RWPE2 (cell line): ENCODE results near the gene TMEM176B.

Experiments
- ATAC-seq: fragments of 200-7000 bp; cut with Tn5 transposase; 3 replicates; pipeline ENCODE4 v1.9.1; 2021; ENCODE audit warnings: low read depth
- DNase-seq: peaks from one replicate; pipeline ENCODE4 v3.0.0-alpha.2; 2020; ENCODE audit warnings: low spot score
- H3K27ac ChIP-seq: fragments of 450-650 bp; 2 replicates; pipeline ENCODE4 v1.5.1; 2017; ENCODE audit warnings: mild to moderate bottlenecking; ENCODE audit not compliant: poor library complexity, severe bottlenecking
- H3K27me3 ChIP-seq: fragments of 250-450 bp; sonication (Bioruptor Pico); 2 replicates; pipeline ENCODE4 v1.5.1; 2021; ENCODE audit warnings: mild to moderate bottlenecking, moderate library complexity; ENCODE audit not compliant: insufficient read depth, poor library complexity, severe bottlenecking
- H3K36me3 ChIP-seq: fragments of 250-450 bp; sonication (Bioruptor Pico); 2 replicates; pipeline ENCODE4 v1.5.1; 2020; ENCODE audit warnings: low read depth, mild to moderate bottlenecking, moderate library complexity
- H3K4me1 ChIP-seq: fragments of 250-450 bp; sonication (Bioruptor Pico); 2 replicates; pipeline ENCODE4 v1.5.1; 2021; ENCODE audit warnings: mild to moderate bottlenecking, moderate library complexity; ENCODE audit not compliant: insufficient read depth, poor library complexity, severe bottlenecking
- H3K4me3 ChIP-seq: fragments of 250-450 bp; sonication (Bioruptor Pico); 2 replicates; pipeline ENCODE4 v1.5.1; 2021; ENCODE audit warnings: mild to moderate bottlenecking, moderate library complexity; ENCODE audit not compliant: severe bottlenecking
- H3K9me3 ChIP-seq: fragments of 250-450 bp; sonication (Bioruptor Pico); 2 replicates; pipeline ENCODE4 v1.5.1; 2021; ENCODE audit warnings: mild to moderate bottlenecking, moderate library complexity; ENCODE audit not compliant: severe bottlenecking
- CTCF ChIP-seq: fragments of 450-650 bp; IDR thresholded peaks from one replicate; pipeline ENCODE4 v1.5.1; 2017; ENCODE audit warnings: mild to moderate bottlenecking, moderate library complexity; ENCODE audit not compliant: poor library complexity, severe bottlenecking

Gene TMEM176B

DNA sequence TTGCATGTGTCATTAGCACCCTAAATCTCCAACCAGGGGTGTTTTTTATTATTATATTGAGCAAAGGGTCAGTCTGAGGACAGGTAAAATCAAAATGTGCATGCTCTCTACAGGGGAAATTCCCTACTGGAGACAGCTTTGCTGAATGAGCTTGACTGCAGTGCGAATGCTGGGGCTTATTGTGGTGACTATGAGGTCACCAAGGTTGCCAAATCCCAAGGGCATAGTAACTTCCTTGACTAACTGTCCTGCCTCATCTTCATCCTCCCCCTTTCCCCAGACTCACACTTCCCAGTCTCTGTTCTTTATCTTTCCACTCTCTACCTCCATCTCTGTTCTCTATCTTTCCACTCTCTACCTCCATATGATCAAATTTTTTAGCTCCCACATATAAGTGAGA, 29.3 kb upstream of the TMEM176B start:
- Histone ChIP-seq H3K36me3 (no peaks in the 10 kb centered on the region), H3K27ac (no peak overlapping the region), H3K4me1 (no peaks in the 10 kb centered on the region), H3K4me3 (no peak overlapping the region), H3K27me3 (peaks cover 8% of the 10 kb centered on the region), H3K9me3 (no peaks in the 10 kb centered on the region)
- no peak for ATAC-seq
- TF ChIP-seq CTCF = no peak
- no peak for DNase-seq

- Histone ChIP-seq H3K27me3 (peaks cover 4% of the 10 kb centered on the region), H3K4me3 (no peak overlapping the region), H3K36me3 (no peaks in the 10 kb centered on the region), H3K27ac (no peak overlapping the region), H3K4me1 (no peaks in the 10 kb centered on the region), H3K9me3 (no peaks in the 10 kb centered on the region)
- no peak for DNase-seq
- TF ChIP-seq CTCF = no peak
- ATAC-seq = no peak
Measured at GRCh38 chr7:150828384-150828783, 28.2 kb upstream of the TMEM176B start.

DNA sequence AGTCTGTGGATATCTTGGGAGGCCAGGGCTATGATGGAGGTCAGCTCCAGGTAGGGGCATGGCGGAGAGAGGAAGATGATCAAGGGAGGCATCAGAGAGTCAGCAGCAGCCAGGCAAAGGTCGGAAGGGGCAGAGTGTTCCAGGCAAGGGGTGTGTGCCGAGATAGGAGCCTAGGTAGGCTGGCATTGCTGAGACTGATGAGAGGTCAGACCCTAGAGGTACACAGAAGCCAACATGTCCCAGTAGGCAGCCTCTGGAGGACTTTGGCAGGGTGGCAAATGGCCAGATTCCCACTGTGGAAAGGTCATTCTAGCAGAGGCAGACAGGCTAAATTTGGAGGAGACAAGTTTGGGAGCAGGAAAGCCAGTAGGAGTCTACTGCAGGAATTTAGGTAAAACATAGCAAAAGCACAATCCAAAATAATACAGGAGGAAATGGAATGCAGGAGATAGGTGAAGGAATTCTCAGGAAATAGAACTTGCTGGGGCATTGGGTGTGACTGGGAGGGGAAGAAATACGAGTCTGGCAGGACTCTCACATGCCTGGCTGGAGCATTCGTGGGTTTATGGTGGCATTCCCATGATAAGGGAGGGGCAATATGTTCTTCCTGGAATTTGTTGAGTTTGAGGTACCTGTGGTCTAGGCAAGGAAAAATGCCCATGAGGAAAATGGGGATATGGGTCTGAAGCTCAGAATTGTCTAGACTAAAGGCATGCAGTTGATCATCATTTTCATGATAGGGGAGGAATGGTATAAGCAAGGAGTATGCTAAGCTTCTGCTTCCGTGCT, 26.1 kb upstream of the TMEM176B start:
- TF ChIP-seq CTCF = no peak
- no peak overlapping the region for H3K4me3 ChIP-seq
- H3K36me3 ChIP-seq = no peaks in the 10 kb centered on the region
- no peaks in the 10 kb centered on the region for H3K4me1 ChIP-seq
- no peaks in the 10 kb centered on the region for H3K9me3 ChIP-seq
- DNase-seq (no peak), ATAC-seq (no peak)
- no peak overlapping the region for H3K27ac ChIP-seq
- peaks cover 4% of the 10 kb centered on the region for H3K27me3 ChIP-seq

GRCh38 chr7:150824379-150825177, 24.4 kb upstream of the TMEM176B start:
- Histone ChIP-seq H3K27me3 (peaks cover 6% of the 10 kb centered on the region), H3K9me3 (no peaks in the 10 kb centered on the region), H3K4me3 (no peak overlapping the region), H3K4me1 (no peaks in the 10 kb centered on the region), H3K27ac (no peak overlapping the region), H3K36me3 (no peaks in the 10 kb centered on the region)
- no peak for TF ChIP-seq CTCF
- ATAC-seq = no peak
- DNase-seq = no peak
